Mucosa of descending colon (tissue), 3 donors: ENCODE data around the gene PDE8A. TPM values are rescaled to one million over a fixed set of nuclear protein-coding genes. Genes with fewer than 3 reads are reported as not detected.

ENCODE experiments used
- ATAC-seq: fragments of 200-7000 bp; cut with Tn5 transposase; one replicate; pipeline ENCODE4 v1.9.1; 2020; ENCODE audit warnings: mild to moderate bottlenecking, moderate library complexity
- DNase-seq, 3 donors: peaks; one replicate each; pipeline ENCODE4 v3.0.0-alpha.2; 2020
- H3K36me3 ChIP-seq: fragments of 200-600 bp; one replicate; pipeline ENCODE4 v1.8.0; 2021; ENCODE audit warnings: low read depth, mild to moderate bottlenecking
- H3K4me1 ChIP-seq: fragments of 200-600 bp; one replicate; pipeline ENCODE4 v1.8.0; 2021; ENCODE audit warnings: low read depth, mild to moderate bottlenecking
- H3K4me3 ChIP-seq: fragments of 200-600 bp; one replicate; pipeline ENCODE4 v1.8.0; 2021; ENCODE audit warnings: mild to moderate bottlenecking
- H3K9me3 ChIP-seq: fragments of 200-600 bp; one replicate; pipeline ENCODE4 v1.8.0; 2021; ENCODE audit warnings: mild to moderate bottlenecking
- intact Hi-C, 2 donors: fragments of 100-400 bp; cut with DNase I in 1 of 2; cut with micrococcal nuclease in 1 of 2; formaldehyde crosslinking; loops; one replicate each; pipeline versions ENCODE4 v1.11.0 to v1.11.1; 2022; cut with DNase I, micrococcal nuclease
- total RNA-seq, 3 donors: library from RNA; stranded (reverse); fragmentation: NEBNext Ultra II Directional in 2 of 3; extraction: Animal tissue kit (Norgen Biotek cat#: 25700) in 2 of 3; gene quantifications; one replicate each; pipeline versions ENCODE4 v1.2.1 to v1.2.4, GENCODE V29; 2021 to 2023
- TF ChIP-seq, protein P1 (sequence below): fragments of 200-600 bp; IDR thresholded peaks from one replicate; pipeline ENCODE4 v1.8.0; 2022; ENCODE audit warnings: antibody characterized with exemption, mild to moderate bottlenecking
- donor health status: DM: no; HTN: no; CAD: no; lungs with moderate emphysema.
- donor health status: DM: no; HTN: no; CAD: no.
- donor health status: DM: no; HTN: yes; CAD: no.

The PDE8A gene
- total RNA-seq, 3 donors from 2014 or later = 79.7 to 117 (median 98.3) TPM

DNA sequence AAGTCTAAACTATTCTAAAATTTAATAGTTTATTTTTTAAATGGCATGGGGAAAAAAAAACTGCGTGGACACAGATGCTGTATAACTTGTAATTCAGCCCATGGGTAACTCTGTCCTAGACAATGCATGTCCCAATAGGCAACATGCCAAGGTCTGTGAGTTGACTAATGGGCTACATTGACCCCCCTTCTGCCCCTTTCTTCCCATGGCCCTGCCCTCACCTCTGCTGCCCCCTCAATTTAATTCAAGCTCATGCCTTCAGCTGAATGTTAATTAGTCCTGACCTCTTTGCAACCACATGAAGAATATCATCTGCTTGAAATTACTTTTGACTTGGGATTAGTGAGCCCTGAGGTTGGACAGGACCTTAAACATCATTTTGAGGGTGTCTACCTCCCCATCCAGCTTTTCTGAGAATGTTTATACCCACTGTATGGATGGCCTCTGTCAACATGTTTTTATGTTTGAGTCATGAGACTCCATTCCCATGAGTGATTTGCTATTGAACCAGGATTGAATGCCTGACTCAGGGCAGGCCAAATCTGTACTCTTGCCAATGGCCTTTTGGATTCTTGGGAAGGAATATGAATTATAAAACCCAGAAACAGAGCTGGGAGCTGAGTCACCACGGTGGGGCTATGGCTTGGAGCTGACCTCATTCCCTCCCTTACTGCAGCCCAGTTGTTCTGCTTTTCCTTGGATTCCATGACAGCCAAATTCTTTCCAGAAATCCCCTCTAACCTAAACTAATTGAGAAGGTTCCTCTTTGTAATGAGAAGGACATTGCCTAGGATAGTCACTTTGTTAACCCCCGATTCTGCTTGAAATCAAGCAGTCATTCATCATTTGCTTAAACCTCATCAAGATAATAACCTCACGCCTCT is 33.5 kb upstream of the PDE8A start:
- no peaks in the 10 kb centered on the region for H3K9me3 ChIP-seq
- no peaks in the 10 kb centered on the region for H3K4me1 ChIP-seq
- H3K4me3 ChIP-seq = no peak overlapping the region
- ATAC-seq (peak; percentile 53), DNase-seq (no peak)
- H3K36me3 ChIP-seq = no peaks in the 10 kb centered on the region
- intact Hi-C loops = no loop called here
- TF ChIP-seq, protein P1, sequence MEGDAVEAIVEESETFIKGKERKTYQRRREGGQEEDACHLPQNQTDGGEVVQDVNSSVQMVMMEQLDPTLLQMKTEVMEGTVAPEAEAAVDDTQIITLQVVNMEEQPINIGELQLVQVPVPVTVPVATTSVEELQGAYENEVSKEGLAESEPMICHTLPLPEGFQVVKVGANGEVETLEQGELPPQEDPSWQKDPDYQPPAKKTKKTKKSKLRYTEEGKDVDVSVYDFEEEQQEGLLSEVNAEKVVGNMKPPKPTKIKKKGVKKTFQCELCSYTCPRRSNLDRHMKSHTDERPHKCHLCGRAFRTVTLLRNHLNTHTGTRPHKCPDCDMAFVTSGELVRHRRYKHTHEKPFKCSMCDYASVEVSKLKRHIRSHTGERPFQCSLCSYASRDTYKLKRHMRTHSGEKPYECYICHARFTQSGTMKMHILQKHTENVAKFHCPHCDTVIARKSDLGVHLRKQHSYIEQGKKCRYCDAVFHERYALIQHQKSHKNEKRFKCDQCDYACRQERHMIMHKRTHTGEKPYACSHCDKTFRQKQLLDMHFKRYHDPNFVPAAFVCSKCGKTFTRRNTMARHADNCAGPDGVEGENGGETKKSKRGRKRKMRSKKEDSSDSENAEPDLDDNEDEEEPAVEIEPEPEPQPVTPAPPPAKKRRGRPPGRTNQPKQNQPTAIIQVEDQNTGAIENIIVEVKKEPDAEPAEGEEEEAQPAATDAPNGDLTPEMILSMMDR = no peak

DNA sequence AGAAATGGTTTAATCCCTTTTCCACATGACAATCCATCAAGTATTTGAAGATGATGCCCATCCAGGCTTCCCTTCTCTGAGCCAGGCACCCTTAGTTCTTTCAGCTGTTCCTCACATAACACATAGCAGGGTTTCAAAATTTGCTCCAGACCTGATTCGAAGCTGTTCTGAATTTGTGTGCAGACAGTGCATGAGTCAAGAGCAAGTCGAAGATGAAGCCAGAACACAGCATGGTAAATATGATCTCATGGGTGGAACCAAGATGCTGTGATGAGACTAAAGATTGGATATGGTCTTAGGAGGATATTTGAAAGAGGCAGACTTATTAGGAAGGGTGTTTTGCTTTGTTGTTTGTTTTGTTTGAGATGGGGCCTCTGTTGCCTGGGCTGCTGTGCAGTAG is 32.6 kb upstream of the PDE8A start:
- H3K36me3 ChIP-seq = no peaks in the 10 kb centered on the region
- no peaks in the 10 kb centered on the region for H3K9me3 ChIP-seq
- DNase-seq = no peak
- H3K4me1 ChIP-seq = no peaks in the 10 kb centered on the region
- ATAC-seq = no peak
- intact Hi-C loops = no loop called here
- no peak overlapping the region for H3K4me3 ChIP-seq
- TF ChIP-seq, protein P1 = no peak

DNA sequence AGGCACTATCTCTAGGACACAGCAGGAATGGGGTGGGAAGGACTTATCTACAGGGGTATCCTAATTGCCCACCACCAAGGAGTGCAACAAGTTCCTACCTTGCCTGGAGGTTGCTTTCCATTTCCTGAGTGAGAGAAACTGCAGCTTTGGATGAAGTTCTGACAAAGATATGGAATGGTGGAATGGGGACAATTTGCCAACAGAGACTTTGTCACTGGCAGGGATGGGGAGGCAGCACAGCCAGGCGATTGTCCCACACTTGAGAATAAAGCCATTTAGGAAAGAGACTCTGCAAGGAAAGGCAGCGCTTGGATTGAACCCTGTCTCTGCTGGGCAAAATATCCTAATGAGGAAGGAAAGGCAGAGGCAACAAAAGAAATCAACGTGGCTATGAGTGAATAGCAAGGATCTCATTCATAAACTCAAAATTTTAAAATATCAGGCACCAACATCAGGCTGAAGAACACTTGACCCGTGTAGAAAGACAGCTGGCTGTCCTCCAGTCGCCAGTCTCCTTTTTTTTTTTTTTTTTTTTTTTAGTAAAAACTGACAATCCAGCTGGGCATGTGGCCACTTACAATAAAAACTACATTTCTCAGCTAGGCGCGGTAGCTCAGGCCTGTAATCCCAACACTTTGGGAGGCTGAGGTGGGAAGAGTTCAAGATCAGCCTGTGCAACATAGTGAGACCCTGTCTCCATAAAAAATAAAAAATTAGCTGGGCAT is 31.6 kb upstream of the PDE8A start:
- no peak for DNase-seq
- TF ChIP-seq, protein P1 = no peak
- Histone ChIP-seq H3K4me3 (no peak overlapping the region), H3K9me3 (no peaks in the 10 kb centered on the region), H3K36me3 (no peaks in the 10 kb centered on the region), H3K4me1 (no peaks in the 10 kb centered on the region)
- no peak for ATAC-seq
- intact Hi-C loops = loop anchor here in 1 of 2 donors (10.0 kb wide), 1 partner anchor 195 kb away; no protein-coding TSS in a partner anchor

DNA sequence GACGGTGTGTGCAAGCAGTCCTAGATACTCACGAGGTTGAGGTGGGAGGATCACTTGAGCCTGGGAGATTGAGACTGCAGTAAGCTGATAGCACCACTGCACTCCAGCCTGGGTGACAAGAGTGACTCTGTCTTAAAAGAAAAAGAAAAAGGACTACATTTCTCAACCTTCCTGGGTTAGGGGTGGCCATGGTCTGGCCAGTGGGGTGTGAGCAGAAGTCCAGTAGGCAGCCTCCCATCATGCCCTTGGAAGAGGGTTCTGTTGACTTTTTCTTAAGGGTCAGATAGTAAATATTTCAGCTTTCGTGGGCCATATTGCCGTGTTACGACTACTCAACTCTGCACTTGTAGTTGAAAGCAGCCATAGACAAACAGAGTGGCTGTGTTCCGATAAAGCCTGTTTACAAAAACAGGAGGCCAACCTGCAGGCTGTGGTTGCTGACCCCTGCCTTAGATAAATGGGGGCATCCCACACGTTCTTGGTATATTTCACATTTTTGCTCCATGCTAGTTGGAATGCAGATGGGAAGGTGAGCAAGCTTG is 31.0 kb upstream of the PDE8A start:
- no peaks in the 10 kb centered on the region for H3K36me3 ChIP-seq
- no peak for ATAC-seq
- intact Hi-C loops = loop anchor here in 1 of 2 donors (10.0 kb wide), 1 partner anchor 194 kb away; no protein-coding TSS in a partner anchor

DNA sequence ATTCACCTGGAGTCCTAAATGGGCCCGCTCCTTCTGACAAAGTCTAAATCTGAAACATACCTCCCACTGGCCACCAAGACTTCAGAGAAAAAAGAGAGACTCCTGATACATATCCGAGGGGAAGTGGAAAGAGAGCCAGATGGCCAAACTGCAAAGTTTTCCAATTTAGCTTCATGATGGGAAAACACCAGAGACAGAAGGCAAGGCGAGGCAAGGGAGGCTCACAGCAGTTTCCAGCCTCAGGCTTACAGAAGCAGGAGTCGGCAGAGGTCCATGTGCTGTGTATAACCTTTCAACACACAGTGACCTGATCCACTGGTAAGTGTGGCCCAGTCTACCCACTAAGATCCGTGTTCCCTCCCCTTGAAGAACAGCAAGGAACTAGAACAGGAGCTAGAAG is 29.9 kb upstream of the PDE8A start:
- intact Hi-C loops = loop anchor here in 1 of 2 donors (10.0 kb wide), 1 partner anchor 193 kb away; no protein-coding TSS in a partner anchor
- no peaks in the 10 kb centered on the region for H3K36me3 ChIP-seq

More for the DNA sequence above, 31.0 kb upstream of the PDE8A start:
- no peak overlapping the region for H3K4me3 ChIP-seq
- TF ChIP-seq, protein P1 = no peak
- H3K4me1 ChIP-seq = no peaks in the 10 kb centered on the region
- no peaks in the 10 kb centered on the region for H3K9me3 ChIP-seq
- DNase-seq = no peak

More for the DNA sequence above, 29.9 kb upstream of the PDE8A start:
- Histone ChIP-seq H3K4me3 (no peak overlapping the region), H3K4me1 (no peaks in the 10 kb centered on the region), H3K9me3 (no peaks in the 10 kb centered on the region)
- TF ChIP-seq, protein P1 = no peak
- DNase-seq = no peak
- no peak for ATAC-seq
